ENCODE measurements around the gene SLC12A9.

GRCh38 chr7:100860702-100861615 lies 8.4 kb downstream of the SLC12A9 start:
- TF ChIP-seq POLR2AphosphoS5 (IDR thresholded peaks at IDR 0.05) (no peak), CTCF (IDR thresholded peaks at IDR 0.05) (no peak), POLR2A (IDR thresholded peaks at IDR 0.05) (no peak), EP300 (IDR thresholded peaks at IDR 0.05; ENCODE audit: low read depth) (no peak)
